PFSK-1 (cell line): ENCODE measurements around the gene REEP5.

Experiments
- POLR2AphosphoS5 ChIP-seq: IDR thresholded peaks from 2 replicates; pipeline ENCODE4 v1.6.1; 2012; ENCODE audit warnings: low read depth, mild to moderate bottlenecking, control low read depth, low read length, moderate library complexity
- TAF1 ChIP-seq: IDR thresholded peaks from 2 replicates; pipeline ENCODE4 v1.6.1; 2012; ENCODE audit warnings: low read length, control low read depth, borderline replicate concordance; ENCODE audit not compliant: insufficient read depth
- TF ChIP-seq, protein P1 (sequence below), 2 experiments: IDR thresholded peaks; 2 replicates each; pipeline versions ENCODE4 v1.6.1 to v1.8.0; 2011 to 2012; ENCODE audit warnings: low read depth in 2 of 2, low read length in 2 of 2, control low read depth in 1 of 2, inconsistent platforms in 1 of 2, mild to moderate bottlenecking in 1 of 2, moderate library complexity in 1 of 2; ENCODE audit not compliant: insufficient read depth in 1 of 2

- TF ChIP-seq TAF1, result no peak
- no peak for TF ChIP-seq POLR2AphosphoS5
- TF ChIP-seq, protein P1, sequence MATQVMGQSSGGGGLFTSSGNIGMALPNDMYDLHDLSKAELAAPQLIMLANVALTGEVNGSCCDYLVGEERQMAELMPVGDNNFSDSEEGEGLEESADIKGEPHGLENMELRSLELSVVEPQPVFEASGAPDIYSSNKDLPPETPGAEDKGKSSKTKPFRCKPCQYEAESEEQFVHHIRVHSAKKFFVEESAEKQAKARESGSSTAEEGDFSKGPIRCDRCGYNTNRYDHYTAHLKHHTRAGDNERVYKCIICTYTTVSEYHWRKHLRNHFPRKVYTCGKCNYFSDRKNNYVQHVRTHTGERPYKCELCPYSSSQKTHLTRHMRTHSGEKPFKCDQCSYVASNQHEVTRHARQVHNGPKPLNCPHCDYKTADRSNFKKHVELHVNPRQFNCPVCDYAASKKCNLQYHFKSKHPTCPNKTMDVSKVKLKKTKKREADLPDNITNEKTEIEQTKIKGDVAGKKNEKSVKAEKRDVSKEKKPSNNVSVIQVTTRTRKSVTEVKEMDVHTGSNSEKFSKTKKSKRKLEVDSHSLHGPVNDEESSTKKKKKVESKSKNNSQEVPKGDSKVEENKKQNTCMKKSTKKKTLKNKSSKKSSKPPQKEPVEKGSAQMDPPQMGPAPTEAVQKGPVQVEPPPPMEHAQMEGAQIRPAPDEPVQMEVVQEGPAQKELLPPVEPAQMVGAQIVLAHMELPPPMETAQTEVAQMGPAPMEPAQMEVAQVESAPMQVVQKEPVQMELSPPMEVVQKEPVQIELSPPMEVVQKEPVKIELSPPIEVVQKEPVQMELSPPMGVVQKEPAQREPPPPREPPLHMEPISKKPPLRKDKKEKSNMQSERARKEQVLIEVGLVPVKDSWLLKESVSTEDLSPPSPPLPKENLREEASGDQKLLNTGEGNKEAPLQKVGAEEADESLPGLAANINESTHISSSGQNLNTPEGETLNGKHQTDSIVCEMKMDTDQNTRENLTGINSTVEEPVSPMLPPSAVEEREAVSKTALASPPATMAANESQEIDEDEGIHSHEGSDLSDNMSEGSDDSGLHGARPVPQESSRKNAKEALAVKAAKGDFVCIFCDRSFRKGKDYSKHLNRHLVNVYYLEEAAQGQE (IDR thresholded peaks at IDR 0.05; ENCODE audit: insufficient read depth in 1 of 2, low read depth in 2 of 2, low read length in 2 of 2), result no peak
Measured at GRCh38 chr5:112910529-112910928, 11.5 kb downstream of the REEP5 start.
